NCI-H128 (cell line): ENCODE data around the gene CNTRL.

Source experiments
- DNase-seq: peaks from one replicate; lab custom pipeline; 2025; ENCODE audit not compliant: unreplicated experiment; lab: John Stamatoyannopoulos, UW

CNTRL gene

DNA sequence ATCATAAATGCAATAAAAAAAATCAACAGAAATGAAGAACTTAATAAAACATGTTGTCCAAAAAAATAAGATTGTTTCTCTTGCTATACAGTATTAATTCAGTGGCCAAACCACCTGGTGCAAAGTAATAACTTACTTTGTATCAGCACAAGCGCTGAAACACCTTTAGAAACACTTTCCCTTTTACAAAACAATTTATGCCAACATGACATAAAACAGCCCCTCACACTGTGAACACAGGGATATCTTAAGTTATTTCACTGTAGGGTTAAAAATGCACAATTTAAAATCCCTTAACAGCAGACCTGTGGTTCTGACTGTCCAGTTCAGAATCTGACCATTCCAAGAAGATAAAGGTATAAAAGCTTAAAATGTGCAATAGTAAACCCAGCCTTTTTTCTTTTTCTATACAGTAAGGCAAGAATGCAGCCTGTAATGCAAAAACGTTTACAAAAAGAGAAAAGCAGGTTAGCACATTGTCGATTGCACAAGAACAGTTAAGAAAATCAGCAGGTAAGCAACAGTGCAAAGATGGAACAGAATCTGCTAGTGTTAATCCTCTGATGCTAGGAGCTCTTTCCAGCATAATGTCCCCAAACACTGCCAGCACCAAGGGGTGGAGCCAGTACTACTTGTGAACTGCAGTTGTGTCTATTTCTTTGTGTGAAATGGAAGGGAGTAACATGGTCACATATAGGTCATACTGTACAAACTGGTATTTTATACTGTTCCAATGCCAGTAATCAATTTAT, 105.4 kb downstream of the CNTRL start:
- no peak for DNase-seq

DNA sequence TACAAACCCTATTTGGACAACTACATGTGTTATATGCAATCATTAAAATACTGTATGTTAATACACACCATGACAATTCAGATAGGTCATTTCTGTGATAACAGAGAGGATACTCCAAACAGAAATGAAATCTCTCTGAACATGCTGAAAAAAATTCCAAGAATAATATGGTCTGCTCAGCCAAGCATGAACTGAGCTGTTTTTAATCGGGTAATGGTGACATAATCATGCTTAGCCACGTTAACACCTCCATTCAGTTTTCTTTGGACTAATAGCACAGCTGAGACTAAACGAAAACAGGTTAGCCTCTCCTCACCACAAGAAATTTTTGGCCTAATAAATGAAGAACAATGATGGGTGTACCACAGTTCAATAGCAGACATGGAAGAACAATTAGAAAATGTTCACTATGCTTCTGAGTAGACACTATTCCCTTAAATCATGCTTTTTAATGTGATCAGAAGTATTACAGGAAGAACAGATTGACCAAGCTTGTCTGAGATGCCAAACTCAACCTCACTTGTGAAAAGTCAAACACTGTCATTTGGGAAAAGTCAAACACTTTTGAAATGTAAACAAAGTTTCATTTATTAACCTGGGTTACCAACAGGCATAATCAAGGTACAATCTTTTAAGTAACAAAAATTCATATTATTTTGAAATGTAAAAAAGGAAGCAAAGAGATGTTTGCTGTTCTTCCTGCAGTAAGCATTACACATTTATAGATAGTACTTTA, 107.5 kb downstream of the CNTRL start:
- DNase-seq: no peak

DNA sequence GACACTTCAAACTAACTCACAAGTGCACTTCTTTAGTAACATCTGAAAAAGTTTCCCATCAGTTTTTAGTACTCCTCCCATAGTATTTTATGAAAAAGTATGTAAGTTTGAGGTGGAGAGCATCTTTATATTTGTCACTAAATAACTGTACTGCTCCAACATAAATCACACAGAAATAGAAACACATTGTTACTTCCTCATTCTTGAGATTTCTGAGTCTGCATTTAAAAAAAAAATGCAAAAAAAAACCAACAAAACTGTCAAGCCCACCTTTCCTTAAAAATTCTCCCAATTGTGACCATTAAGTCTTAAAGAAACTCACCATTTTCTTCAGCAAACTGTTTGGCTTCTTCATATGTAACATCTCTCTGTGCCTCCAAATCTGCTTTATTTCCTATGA, 108.2 kb downstream of the CNTRL start:
- no peak for DNase-seq

DNA sequence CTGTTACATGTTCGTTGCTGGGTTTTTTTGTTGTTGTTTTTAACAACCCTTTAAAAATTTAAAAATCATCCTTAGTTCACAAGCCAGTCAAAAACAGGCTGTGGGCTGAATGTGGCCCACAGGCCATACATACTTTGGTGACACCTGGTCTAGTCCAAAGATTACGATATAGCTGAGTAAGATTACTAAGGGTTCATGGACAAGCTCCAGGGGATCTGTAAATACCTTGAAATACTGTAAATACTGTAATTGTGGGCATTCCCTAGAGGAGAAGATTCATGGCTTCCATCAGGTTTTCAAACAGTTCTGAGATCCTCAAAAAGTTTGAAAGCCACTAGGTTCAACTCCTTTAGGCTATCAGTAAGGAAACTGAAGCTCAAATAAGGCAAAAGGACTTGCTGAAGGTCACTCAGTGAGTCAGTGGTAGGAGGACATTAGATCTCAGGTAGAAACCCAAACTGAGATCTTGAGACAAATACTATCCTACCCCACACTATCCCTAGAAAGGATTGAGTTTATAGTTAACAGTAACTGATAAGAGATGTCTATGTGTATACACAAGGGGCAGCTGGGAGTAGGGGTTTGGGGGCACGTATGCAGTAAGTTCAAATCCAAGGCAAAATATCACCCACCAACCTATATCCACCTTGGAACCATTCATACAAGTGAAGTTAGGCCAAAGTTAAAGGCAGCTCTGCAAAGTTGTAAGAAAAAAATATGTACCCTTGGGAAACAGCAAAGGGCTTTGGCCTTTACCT, 109.1 kb downstream of the CNTRL start:
- no peak for DNase-seq

DNA sequence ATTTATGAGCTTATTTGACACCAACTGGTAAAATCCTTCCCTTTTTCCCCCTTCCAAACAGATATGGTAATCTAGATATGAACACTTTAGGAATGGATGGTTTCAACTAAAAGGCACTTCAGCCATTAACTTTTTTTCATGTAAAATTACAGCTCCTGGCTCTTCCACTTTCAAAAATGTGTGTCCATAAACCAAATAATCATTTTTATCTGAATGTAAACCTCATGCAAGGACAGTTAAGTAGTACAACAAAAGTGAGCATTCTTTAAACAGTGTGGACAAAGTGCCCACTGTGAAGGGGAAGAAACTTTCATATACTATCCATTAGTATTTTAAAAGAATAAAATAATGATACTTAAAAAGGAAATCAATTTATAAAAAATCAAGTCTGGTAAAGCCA, 109.7 kb downstream of the CNTRL start:
- no peak for DNase-seq

DNA sequence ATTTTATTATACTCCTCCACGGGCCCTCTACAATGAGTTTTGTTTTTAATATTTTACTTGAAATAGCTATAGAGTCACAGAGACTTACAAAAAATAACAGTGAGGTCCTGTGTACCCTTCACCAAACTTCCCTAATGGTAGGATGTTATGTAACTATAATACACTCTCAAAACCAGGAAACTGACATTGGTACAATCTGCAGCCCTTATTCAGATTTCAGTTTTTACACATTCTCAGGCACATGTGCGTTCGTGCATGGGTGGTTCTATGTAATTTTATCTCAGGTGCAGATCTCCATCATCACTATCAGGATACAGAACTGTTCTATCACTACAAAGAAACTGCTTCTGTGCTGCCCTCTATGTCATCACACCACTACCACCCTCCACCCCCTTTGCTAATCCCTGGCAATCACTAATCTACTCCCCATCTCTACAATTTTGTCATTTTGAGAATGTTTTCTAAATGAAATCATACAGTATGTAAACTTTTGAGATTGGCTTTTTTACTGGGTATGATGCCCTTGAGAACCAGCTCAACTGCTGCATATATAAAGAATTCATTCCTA, 110.5 kb downstream of the CNTRL start:
- no peak for DNase-seq

DNA sequence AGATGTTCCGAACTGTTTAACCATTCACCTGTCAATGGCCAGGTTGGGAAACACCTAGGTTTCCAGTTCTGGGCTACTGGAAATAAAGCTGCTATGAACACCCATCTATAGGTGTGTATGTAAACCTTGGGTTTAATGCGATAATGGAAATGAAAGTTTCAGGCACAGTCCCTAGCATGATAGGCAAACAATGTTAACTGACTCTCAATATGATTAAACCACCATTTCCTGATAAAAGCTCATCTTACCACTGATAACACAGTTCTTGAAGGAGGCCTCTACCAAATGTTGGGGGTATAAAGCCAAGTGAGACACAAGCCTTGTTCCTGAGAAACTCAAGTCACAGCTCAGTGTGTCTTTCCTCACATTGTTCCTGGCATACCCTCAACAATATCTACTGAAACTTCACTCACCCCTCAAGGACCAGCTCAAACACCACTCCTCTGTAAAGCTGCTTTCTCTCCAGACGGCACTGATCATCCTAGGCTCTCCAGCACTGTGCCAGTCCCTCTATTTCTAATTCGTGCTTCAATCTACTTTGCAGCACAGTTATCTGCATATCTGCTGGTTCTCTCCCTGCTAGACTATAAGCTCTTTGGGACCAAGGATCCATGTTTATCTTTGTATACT, 111.1 kb downstream of the CNTRL start:
- DNase-seq: no peak

DNA sequence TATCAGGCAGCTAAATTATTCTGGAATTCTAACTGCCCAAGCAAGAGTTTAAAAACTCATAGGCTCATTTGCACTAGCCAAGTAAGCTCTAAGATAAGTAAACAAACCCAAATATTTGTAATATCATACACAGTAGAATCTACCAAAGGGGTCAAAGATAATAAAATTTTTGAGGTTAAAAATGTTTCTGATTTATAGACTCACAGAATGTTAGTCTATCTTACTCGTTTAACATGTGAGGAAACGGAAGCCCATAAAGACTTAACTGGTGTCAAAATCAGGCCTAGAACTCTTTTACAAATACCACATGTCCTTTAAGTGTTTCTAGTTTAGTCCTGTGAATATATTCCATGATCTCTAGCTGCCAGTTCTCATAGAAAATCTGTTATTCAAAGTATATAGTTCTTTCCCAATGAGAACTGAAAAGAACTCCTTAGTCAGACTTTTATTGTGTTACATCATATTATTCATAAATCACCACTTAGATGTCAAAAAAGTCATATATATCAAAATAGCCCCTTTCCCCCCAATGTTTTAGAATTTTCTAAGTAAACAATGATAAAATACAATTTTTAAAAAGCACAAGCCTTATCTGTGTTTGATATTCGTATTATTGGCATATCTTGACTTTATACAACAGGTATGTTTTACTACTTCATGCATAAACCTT, 113.0 kb downstream of the CNTRL start:
- DNase-seq: no peak

DNA sequence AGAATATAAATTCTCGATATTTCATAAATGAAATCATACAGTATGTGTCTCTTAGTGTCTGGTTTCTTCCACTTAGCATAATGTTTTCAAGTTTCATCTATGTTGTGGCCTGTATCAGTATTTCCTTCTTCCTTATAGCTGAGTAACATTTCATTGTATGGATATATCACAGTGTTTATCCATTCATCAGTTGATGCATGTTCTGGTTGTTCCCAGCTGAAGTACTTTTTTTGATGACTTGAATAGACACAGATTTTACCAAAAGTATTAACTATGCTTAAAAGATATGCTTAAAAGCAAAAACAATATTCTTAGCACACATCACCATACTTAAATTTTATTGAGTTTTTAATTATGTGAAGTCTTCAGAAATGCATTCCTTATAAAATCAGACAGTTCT, 114.3 kb downstream of the CNTRL start:
- no peak for DNase-seq

DNA sequence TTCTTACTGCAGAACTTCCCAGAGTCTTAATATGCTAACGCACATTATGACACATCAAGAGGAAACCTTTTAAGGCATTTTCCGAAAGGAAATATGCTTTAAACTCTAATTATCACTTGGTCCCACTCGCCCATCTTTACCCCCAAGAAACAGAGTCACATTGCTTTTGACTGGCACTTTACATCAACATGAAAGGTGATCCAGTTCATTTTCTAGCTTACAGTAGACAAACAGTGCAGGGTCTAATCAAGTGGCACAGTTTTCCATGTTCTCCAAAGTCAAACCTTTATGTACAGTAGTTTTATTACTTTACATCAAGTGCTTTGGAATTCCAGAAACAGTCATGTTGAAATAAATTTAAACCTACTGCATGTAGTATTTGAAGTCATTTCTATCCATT, 114.9 kb downstream of the CNTRL start:
- no peak for DNase-seq

DNA sequence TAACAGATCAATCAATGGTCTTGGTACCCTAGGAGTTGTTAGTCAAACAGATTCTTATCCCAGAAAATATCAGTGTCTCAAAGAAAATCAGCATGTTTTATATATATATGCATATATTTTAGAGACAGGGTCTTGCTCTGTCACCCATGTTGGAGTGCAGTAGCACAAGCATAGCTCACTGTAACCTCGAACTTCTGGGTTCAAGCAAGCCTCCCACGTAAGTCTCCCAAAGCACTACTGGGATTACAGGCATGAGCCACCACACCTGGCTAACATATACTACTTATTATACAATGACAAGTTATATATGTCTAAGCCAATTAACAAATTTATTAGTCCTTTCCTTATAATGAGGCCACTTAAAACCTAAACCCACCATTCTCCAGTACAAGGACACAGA, 116.5 kb downstream of the CNTRL start:
- DNase-seq: no peak

DNA sequence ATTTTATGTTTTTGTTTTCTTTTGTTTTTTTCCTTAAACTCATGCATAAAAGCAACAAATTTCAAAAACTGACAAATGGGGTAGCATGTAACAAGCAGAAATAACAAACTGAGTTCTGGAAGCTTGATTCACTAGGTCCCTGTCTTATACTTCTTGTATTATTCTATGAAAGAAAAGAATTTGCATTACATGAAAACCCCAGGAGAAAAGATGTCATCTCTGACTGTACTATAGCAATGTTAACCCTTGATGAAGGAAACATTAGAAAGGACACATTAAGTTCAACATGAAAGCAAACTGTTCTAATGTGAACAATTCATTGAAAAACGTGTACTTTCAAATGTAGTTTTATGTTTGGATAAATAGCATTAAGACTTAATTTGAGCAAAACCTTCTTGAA, 117.8 kb downstream of the CNTRL start:
- DNase-seq: no peak

DNA sequence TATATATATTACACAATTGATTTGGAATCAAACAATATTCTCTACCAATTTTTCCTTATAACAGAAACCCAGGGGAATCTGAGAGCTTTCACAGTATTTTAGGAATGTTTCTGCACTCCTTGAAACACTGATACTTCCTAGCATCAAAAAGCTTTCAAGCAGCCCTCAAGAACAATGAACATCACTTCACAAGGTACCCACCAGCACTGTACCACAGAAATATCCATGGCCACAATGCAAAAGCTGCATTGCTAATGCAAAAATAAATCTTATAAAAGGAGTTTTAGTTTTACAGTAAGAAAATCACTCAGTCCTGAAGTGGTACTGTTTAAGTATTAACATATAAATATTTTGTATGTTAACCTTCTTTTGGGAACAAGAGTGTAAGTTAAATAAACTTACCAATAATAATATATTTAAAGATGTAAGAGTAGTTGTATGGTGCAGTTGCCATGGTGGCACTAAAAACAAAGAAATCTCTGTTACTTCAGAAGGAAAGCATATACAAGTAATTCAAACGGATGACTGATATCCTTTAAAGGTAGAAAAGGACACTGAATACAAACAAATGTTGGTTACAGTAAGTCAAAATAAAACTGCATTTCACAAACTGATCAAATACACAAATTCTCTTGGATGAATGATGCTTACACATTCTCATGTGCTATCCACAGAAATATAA, 118.3 kb downstream of the CNTRL start:
- DNase-seq: no peak

DNA sequence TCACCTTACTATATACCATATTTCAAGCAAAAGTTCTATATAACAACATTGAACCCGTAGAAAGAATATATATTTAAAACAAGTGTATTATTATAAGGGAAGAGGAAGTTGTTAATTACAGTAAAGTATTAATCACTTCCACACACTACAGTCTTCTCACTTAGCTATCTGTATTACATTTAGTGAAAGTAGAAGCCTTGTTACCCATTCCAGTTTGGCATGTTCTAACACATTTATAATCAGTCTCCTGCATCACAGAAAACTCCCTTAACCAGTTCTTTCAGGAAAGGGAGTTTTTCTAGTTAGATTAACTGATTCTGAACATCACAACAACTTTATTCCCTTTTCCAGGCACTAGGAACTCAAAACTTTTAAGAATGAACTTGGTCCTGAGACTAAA, 120.0 kb downstream of the CNTRL start:
- DNase-seq: no peak

DNA sequence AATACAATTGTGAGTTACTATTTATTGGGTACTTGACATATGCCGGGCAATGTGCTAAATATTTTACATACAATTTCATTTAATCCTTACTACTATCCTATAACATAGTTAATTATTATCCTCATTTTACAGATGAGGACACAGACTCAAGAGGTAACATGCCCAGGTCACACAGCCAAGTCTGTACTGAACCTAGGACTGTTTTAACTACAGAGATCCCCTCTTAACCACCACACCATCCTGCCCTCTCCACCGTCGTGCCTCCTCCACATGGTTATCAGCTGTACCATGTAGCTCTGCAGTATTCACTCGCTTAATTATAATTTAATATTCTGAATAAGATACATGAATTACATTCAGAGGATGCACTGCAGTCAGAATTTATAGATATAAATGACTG, 121.6 kb downstream of the CNTRL start:
- no peak for DNase-seq

DNA sequence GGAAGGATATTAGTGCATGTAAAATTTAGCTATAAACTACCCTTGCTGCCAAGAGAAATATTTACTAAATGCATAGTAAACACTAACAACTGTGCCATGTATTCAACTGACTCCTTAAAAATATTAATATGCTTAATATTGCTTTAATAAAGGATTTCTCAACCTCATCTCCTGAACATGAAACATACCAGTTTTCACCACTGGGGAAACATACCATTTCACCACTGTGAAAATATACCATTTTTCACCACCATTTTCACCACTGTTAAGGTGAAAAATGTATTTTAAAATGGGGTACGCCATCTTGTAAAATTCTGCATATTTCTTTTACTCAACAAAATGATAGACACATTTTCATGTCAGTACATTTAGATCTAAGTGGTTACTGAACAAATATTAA, 122.4 kb downstream of the CNTRL start:
- DNase-seq: no peak

DNA sequence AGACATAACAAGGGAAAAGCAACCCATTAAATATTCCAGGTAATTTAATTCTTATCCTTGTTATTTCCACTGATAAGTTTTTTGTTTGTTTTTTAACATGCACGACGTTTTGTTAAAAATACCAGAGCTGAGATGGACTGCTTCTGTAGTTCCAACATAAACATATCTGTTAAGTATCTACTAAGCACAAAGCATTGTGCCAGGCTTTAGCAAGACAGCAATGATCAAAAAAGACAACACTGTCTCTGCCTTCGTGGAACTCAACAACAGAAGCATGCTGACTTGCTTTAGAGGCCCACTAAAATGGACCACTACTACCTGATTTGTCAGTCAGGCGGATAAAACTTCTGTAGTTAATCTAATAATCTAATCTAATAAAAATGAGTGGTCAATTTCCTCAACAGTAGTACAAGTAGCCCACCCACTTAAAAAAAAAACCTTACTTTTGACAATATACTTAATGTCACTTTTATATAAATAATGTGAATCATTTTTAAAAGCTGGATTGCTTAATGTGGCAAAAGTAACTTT, 123.8 kb downstream of the CNTRL start:
- no peak for DNase-seq

DNA sequence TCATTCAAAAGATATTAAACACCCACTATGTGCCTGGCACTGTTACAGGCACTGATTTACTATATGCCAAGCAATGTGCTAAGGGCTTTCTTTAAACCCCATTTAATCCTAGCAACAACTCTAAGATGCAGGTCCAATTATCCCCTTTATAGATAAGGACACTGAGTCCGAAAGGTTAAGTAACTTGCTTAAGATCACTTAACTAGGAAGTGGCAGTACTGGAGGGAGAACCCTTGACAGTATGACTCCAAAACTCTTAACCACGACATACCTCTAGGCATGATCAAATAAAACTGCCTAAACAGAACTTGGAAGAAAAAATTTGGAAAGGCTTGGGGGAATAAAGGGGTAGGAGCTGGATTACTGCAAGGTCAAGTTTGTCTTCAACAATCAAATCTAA, 125.2 kb downstream of the CNTRL start:
- DNase-seq: no peak

DNA sequence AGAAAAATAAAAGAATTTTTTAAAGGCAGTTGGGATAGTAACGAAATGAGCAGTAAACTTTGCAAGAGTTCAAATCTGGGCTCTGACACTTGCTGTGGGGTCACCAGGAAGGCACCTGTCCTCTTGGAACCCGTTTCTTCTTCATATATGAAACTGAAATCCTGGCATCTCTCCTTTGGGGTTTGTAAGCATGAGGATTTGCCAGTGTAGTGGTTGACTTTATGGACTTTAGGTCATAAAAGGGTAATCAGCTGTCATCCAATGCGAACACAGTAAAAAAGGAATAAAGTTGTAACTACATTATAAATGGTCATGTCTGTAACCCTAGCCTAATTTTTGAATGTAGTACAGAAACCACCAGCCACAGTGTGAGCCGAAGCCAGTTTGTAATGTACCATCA, 125.6 kb downstream of the CNTRL start:
- DNase-seq: no peak
